Tibial nerve (tissue), 4 donors: ENCODE data around the gene PECR. TPM values are rescaled to one million over a fixed set of nuclear protein-coding genes. Genes with fewer than 3 reads are reported as not detected.
A peak's percentile ranks its signal among the peaks of the same experiment; 100 is the strongest.

Experiments used
- DNase-seq, 2 donors: peaks; one replicate each; pipeline ENCODE4 v3.0.0-alpha.2; 2019; ENCODE audit warnings: low spot score in 2 of 2
- H3K27ac ChIP-seq, 4 donors: fragments of 200-600 bp; sonication (generic) in 3 of 4; one replicate each; pipeline ENCODE4 v1.5.1; 2017 to 2019; ENCODE audit warnings: mild to moderate bottlenecking in 1 of 4
- H3K27me3 ChIP-seq, 2 donors: fragments of 200-600 bp; sonication (generic) in 1 of 2; one replicate each; pipeline versions ENCODE4 v1.5.1 to v1.6.0; 2017 to 2019
- H3K36me3 ChIP-seq, 3 donors: fragments of 200-600 bp; sonication (generic); one replicate each; pipeline ENCODE4 v1.5.1; 2018 to 2019
- H3K4me1 ChIP-seq, 4 donors: fragments of 200-600 bp; sonication (generic) in 3 of 4; one replicate each; pipeline ENCODE4 v1.5.1; 2017 to 2019
- H3K4me3 ChIP-seq, 4 donors: fragments of 200-600 bp; sonication (generic) in 3 of 4; one replicate each; pipeline ENCODE4 v1.5.1; 2017 to 2019; ENCODE audit warnings: mild to moderate bottlenecking in 1 of 4, moderate library complexity in 1 of 4
- H3K9me3 ChIP-seq, 4 donors: fragments of 200-600 bp; sonication (generic) in 3 of 4; one replicate each; pipeline ENCODE4 v1.5.1; 2017 to 2019
- CTCF ChIP-seq, 5 experiments: fragments of 200-600 bp in 3 of 5; fragments of 450-650 bp in 2 of 5; sonication (generic) in 3 of 5; IDR thresholded peaks; one replicate each; pipeline ENCODE4 v1.5.1; 2016 to 2019; ENCODE audit warnings: antibody characterized with exemption in 5 of 5, mild to moderate bottlenecking in 3 of 5, moderate library complexity in 2 of 5
- EP300 ChIP-seq, 2 donors: sonication (generic); formaldehyde crosslinking; IDR thresholded peaks; one replicate each; pipeline ENCODE4 v1.6.1; 2017; ENCODE audit warnings: antibody characterized with exemption in 2 of 2, mild to moderate bottlenecking in 1 of 2
- POLR2A ChIP-seq, 2 donors: fragments of 450-650 bp; IDR thresholded peaks; one replicate each; pipeline ENCODE4 v1.6.1; 2017; ENCODE audit warnings: antibody characterized with exemption in 2 of 2, mild to moderate bottlenecking in 2 of 2, moderate library complexity in 2 of 2
- WGBS, 2 donors: methylation state at CpG; one replicate each; pipeline ENCODE4 v1.1.5; 2018; 5-methylcytosine and 5-hydroxymethylcytosine counted together
- total RNA-seq, 4 donors: library from RNA; depleted of rRNA; stranded (reverse); fragments of >200 nt; gene quantifications; one replicate each; pipeline ENCODE4 v1.1.0, GENCODE V29; 2016

Gene PECR
- total RNA-seq, 4 donors from 2014 or later: 12.7 to 18.8 (median 16.0) TPM

DNA sequence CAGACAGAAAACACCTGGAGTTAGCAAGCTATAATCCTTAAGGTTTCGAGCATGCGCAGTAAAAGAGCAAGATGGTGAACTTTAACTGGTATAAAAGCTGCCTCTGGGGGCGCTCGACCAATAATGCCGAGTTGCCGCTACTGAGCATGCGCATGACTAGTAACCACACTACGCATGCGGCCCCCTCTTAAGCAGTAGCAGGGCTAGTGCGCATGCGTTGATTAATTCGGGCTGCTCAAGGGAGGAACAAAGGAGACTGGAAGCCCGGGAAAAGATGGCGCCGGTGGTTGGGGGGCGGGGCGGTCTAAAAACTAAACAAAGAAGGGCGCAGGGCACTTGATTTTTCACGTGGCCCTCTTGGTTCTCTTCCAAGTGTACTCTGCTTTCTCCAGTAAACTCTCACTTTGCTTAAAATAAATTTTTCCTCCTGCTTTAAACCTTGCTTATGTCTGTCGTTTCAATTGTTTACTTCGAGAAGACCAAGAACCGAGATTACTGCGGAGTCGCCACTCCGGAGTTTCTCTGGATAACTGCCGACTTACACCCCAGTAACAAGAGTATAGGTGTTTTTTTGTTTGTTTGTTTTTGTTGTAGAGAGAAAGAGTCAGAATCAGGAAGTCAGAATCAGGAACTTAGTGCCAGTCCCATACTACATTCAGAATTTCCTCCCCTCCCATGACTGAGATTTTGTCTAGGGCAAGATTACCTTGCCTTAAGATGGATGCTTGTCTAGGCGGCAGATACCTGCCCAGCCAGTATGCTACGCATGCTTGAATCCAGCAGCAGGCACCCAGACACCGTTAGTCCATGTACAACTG lies 33.3 kb upstream of the PECR start:
- Histone ChIP-seq H3K36me3 (peaks cover 0 to 63% (median 0%) of the 10 kb centered on the region in 3 donors), H3K27ac (peak overlapping the region; percentile 75 to 84 (median 76)), H3K4me1 (peaks cover 0 to 93% (median 30%) of the 10 kb centered on the region in 4 donors), H3K27me3 (no peaks in the 10 kb centered on the region), H3K9me3 (no peaks in the 10 kb centered on the region), H3K4me3 (peak overlapping the region; percentile 20 to 44 (median 36))
- DNase-seq: peak; percentile 96 to 99
- 6 to 9% methylated on average over 29 of the region's 29 CpGs for WGBS, 2 donors
- TF ChIP-seq EP300 (IDR thresholded peaks at IDR 0.05): peak; percentile 73 to 82
- peak in 1 of 2 donors; percentile 68 for TF ChIP-seq POLR2A (IDR thresholded peaks at IDR 0.05)
- TF ChIP-seq CTCF (IDR thresholded peaks at IDR 0.05): peak; percentile 82 to 93 (median 86)

- no peak for TF ChIP-seq EP300 (IDR thresholded peaks at IDR 0.05)
- no peaks in the 10 kb centered on the region for H3K27me3 ChIP-seq
- H3K27ac ChIP-seq: peak overlapping the region in 2 of 4 donors; percentile 56 to 76
- 25 to 41% methylated on average over 4 of the region's 4 CpGs for WGBS, 2 donors
- H3K4me3 ChIP-seq: peak overlapping the region in 1 of 4 donors; percentile 39
- no peaks in the 10 kb centered on the region for H3K9me3 ChIP-seq
- DNase-seq: no peak
- H3K4me1 ChIP-seq: peaks cover 0 to 89% (median 31%) of the 10 kb centered on the region in 4 donors
- H3K36me3 ChIP-seq: peaks cover 0 to 58% (median 0%) of the 10 kb centered on the region in 3 donors
Observed at GRCh38 chr2:216114382-216114713, 32.7 kb upstream of the PECR start.

- TF ChIP-seq POLR2A (IDR thresholded peaks at IDR 0.05) (no peak), CTCF (IDR thresholded peaks at IDR 0.05) (no peak), EP300 (IDR thresholded peaks at IDR 0.05) (no peak)
- Histone ChIP-seq H3K4me1 (peaks cover 0 to 85% (median 29%) of the 10 kb centered on the region in 4 donors), H3K4me3 (no peak overlapping the region), H3K27me3 (no peaks in the 10 kb centered on the region), H3K9me3 (no peaks in the 10 kb centered on the region), H3K36me3 (peaks cover 0 to 51% (median 0%) of the 10 kb centered on the region in 3 donors), H3K27ac (no peak overlapping the region)
- 78 to 81% methylated on average over 3 of the region's 3 CpGs for WGBS, 2 donors
- DNase-seq: no peak
Observed at GRCh38 chr2:216113572-216113971, 32.0 kb upstream of the PECR start.

DNA sequence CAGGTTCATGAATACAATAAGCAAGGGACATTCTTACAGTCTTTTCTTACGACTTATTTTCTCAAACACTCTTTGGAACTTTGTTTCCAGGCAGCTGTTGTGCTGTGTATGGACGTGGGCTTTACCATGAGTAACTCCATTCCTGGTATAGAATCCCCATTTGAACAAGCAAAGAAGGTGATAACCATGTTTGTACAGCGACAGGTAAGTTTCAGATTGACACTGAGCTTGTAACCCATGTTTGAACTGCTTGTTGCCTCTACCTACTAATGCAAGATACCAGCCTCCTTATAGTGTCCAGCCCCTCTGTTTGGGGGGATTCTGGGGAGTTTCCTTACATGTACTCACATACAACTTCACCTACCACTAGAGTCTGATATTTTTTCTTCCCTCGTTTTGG lies 31.3 kb upstream of the PECR start:
- Histone ChIP-seq H3K9me3 (no peaks in the 10 kb centered on the region), H3K36me3 (peaks cover 0 to 45% (median 0%) of the 10 kb centered on the region in 3 donors), H3K4me1 (peaks cover 0 to 81% (median 29%) of the 10 kb centered on the region in 4 donors), H3K27me3 (no peaks in the 10 kb centered on the region), H3K4me3 (no peak overlapping the region), H3K27ac (no peak overlapping the region)
- DNase-seq: no peak
- TF ChIP-seq POLR2A (IDR thresholded peaks at IDR 0.05): no peak
- TF ChIP-seq CTCF (IDR thresholded peaks at IDR 0.05): no peak
- TF ChIP-seq EP300 (IDR thresholded peaks at IDR 0.05): no peak
- 79 to 84% methylated on average over 4 of the region's 4 CpGs for WGBS, 2 donors

- H3K36me3 ChIP-seq: peaks cover 0 to 32% (median 0%) of the 10 kb centered on the region in 3 donors
- H3K27ac ChIP-seq: no peak overlapping the region
- no peak overlapping the region for H3K4me3 ChIP-seq
- no peaks in the 10 kb centered on the region for H3K9me3 ChIP-seq
- H3K27me3 ChIP-seq: no peaks in the 10 kb centered on the region
- no peak for DNase-seq
- TF ChIP-seq EP300 (IDR thresholded peaks at IDR 0.05) (no peak), CTCF (IDR thresholded peaks at IDR 0.05) (no peak)
- WGBS, 2 donors: 79 to 80% methylated on average over 7 of the region's 7 CpGs
- peaks cover 0 to 63% (median 27%) of the 10 kb centered on the region in 4 donors for H3K4me1 ChIP-seq
Observed at GRCh38 chr2:216111122-216111521, 29.5 kb upstream of the PECR start.
